Measurements from ENCODE around the gene ELK4. TPM values are rescaled to one million over a fixed set of nuclear protein-coding genes. Genes with fewer than 3 reads are reported as not detected.
A peak's percentile ranks its signal among the peaks of the same experiment; 100 is the strongest.

The ELK4 gene
- total and polyA plus RNA-seq, 2 of the 8 experiments (the other 6 are each of a cell fraction or from before 2014, with no cell fraction given) = 2.9 to 26.3 TPM

DNA sequence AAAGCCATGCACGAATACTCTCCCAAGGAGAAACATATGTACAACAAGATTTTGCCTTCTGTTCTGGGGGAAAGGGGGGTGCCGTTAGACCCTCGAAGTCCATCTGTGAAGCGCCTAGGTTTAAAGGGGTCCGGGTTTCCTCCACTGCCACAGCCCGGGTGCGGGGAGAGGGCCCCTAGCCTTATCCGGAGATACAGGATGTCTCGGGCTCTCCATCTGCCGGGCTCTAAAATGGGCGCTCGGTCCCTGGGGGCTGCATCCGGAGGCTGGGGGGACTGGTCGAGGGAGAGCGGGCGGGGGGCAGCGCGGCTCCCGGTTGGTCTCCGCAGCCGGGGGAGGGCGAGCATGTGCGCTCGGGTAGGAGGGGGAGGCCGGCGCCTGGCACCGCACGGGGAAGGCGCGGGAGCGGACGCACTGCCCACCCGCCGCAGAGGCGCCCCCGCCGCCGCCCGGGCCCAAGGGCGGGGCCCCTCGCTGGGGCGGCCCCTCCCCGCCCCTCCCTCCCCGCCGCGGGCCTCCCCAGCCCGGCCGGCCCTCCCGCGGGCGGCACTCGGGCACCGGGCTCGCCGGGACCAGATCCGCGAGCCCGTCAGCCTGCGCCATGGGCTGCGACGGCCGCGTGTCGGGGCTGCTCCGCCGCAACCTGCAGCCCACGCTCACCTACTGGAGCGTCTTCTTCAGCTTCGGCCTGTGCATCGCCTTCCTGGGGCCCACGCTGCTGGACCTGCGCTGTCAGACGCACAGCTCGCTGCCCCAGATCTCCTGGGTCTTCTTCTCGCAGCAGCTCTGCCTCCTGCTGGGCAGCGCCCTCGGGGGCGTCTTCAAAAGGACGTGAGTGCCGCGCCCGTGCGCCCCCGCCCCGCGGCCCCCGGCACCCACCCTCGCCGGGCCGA is 63.1 kb downstream of the ELK4 start:
- POLR2A ChIA-PET (ENCODE audit: partially characterized antibody) = interaction anchor here (1.2 to 1.3 kb wide), 2 partner anchors 10 to 20 kb away, joined by 5 read pairs; no protein-coding TSS in a partner anchor
- TF ChIP-seq TAF7 (optimal IDR thresholded peaks at IDR 0.05; ENCODE audit: borderline replicate concordance, low read depth, low read length) (no peak), KDM4A (IDR thresholded peaks at IDR 0.05; ENCODE audit: low read depth, low read length, severe bottlenecking) (peak; percentile 72), GTF2F1 (IDR thresholded peaks at IDR 0.05; ENCODE audit: borderline replicate concordance, low read depth, low read length) (no peak), KDM5A (IDR thresholded peaks at IDR 0.05; ENCODE audit: low read length) (no peak), SAP30 (IDR thresholded peaks at IDR 0.05; ENCODE audit: insufficient read depth, insufficient replicate concordance, low read length) (no peak), JUN (IDR thresholded peaks at IDR 0.05; ENCODE audit: low read depth, low read length) (no peak), NRF1 (IDR thresholded peaks at IDR 0.05; ENCODE audit: low read depth, low read length) (no peak), GABPA (IDR thresholded peaks at IDR 0.05; ENCODE audit: borderline replicate concordance, insufficient read depth, low read length) (no peak), CHD2 (IDR thresholded peaks at IDR 0.05; ENCODE audit: low read length) (no peak)

More for the DNA sequence above, 63.1 kb downstream of the ELK4 start:
- Histone ChIP-seq H2BK120ac (replicated peaks; ENCODE audit: low read depth, low read length) (no peak overlapping the region), H2BK5ac (ENCODE audit: low read depth, low read length) (no peak overlapping the region), H3K56ac (replicated peaks; ENCODE audit: insufficient read length, low read depth, low read length) (no peak overlapping the region), H4K20me1 (replicated peaks in 1 of 2; ENCODE audit: control insufficient read depth in 1 of 2, insufficient read depth in 2 of 2, low read length in 2 of 2) (no peaks in the 10 kb centered on the region), H3K4me3 (ENCODE audit: extremely low read depth in 1 of 4, insufficient read depth in 2 of 4, low read depth in 3 of 4, low read length in 4 of 4) (peak overlapping the region; percentile 23 to 67 (median 40)), H2AK5ac (ENCODE audit: low read depth, low read length) (no peak overlapping the region), H2BK15ac (ENCODE audit: low read length) (no peak overlapping the region), H2BK12ac (ENCODE audit: low read depth, low read length) (no peak overlapping the region), H3K4ac (replicated peaks; ENCODE audit: insufficient read length, low read depth, low read length) (no peak overlapping the region), H3K18ac (ENCODE audit: extremely low read depth, low read length) (peak overlapping the region; percentile 60), H4K91ac (replicated peaks; ENCODE audit: insufficient read length, low read length) (no peak overlapping the region), H3K27ac (ENCODE audit: low read depth, low read length) (no peak overlapping the region), H2BK20ac (ENCODE audit: low read length) (no peak overlapping the region), H3K4me1 (replicated peaks in 1 of 4; ENCODE audit: control insufficient read depth in 3 of 4, insufficient read depth in 4 of 4, low read length in 3 of 4) (peaks cover 1 to 15% (median 6%) of the 10 kb centered on the region in 4 experiments), H4K8ac (ENCODE audit: extremely low read depth, insufficient read depth, low read length) (no peak overlapping the region), H3K79me1 (ENCODE audit: low read depth, low read length) (no peaks in the 10 kb centered on the region), H3K14ac (ENCODE audit: insufficient read length) (no peak overlapping the region), H3K36me3 (ENCODE audit: control insufficient read depth in 2 of 4, insufficient read depth in 4 of 4, low read length in 3 of 4) (no peaks in the 10 kb centered on the region), H2AFZ (ENCODE audit: low read length) (no peak overlapping the region; the same call in 1 of the 2 replicates), H3K9me3 (ENCODE audit: insufficient read depth in 2 of 2, low read depth in 1 of 2, low read length in 1 of 2) (no peaks in the 10 kb centered on the region), H3K4me2 (ENCODE audit: insufficient read depth in 1 of 2, low read depth in 2 of 2, low read length in 2 of 2) (peak overlapping the region; percentile 40 to 100), H4K5ac (ENCODE audit: insufficient read length, low read depth, low read length) (no peak overlapping the region), H3K9ac (replicated peaks in 1 of 4; ENCODE audit: extremely low read depth in 1 of 4, low read depth in 3 of 4, low read length in 3 of 4) (no peak overlapping the region), H3K23me2 (ENCODE audit: low read depth, low read length) (peaks cover 4% of the 10 kb centered on the region; the same call in 1 of the 2 replicates), H3K27me3 (replicated peaks in 1 of 4; ENCODE audit: control insufficient read depth in 3 of 4, extremely low read depth in 1 of 4, insufficient read depth in 3 of 4, low read length in 3 of 4) (peaks cover 20 to 41% (median 38%) of the 10 kb centered on the region in 4 experiments), H3K79me2 (ENCODE audit: control insufficient read depth in 1 of 2, insufficient read depth in 2 of 2, low read length in 2 of 2) (no peaks in the 10 kb centered on the region), H3K23ac (ENCODE audit: insufficient read length) (no peak overlapping the region)
- CTCF ChIA-PET (ENCODE audit: partially characterized antibody) = interaction anchor here (0.9 to 4.8 kb wide), 8 partner anchors 15 to 119 kb away, joined by 3 to 27 read pairs (median 4); no protein-coding TSS in a partner anchor
- 19% methylated on average over 23 of the region's 90 CpGs; no CpG with 5 or more reads in 1 of the 2 experiments for WGBS, 2 experiments (ENCODE audit: extremely low coverage in 1 of 2, insufficient coverage in 1 of 2, insufficient read length in 1 of 2, insufficient replicate concordance in 2 of 2, low coverage in 1 of 2, low lambda C conversion rate in 2 of 2, missing lambda C conversion rate in 1 of 2)
- no peak for FAIRE-seq
- peak in 1 of 2 experiments; percentile 51 for DNase-seq (ENCODE audit: low read depth in 1 of 2, low spot score in 2 of 2)
